HCT116 (cell line): ENCODE data around the gene C12orf57.

ENCODE experiments used
- EZH2 ChIP-seq: fragments of 200-600 bp; sonication (generic); IDR thresholded peaks from 2 replicates; pipeline ENCODE4 v1.6.1; 2017; ENCODE audit warnings: antibody characterized with exemption, mixed run types
- POLR2A ChIP-seq: IDR thresholded peaks from 2 replicates; pipeline ENCODE4 v1.7.0; 2011; ENCODE audit warnings: borderline replicate concordance; ENCODE audit not compliant: insufficient read depth, insufficient read length; ENCODE audit errors: extremely low read depth
- POLR2AphosphoS5 ChIP-seq: IDR thresholded peaks from 2 replicates; pipeline ENCODE4 v1.6.1; 2011; ENCODE audit warnings: mild to moderate bottlenecking, low read depth, low read length, moderate library complexity
- RAD21 ChIP-seq: IDR thresholded peaks from 2 replicates; pipeline ENCODE4 v1.6.1; 2012; ENCODE audit warnings: low read depth, mild to moderate bottlenecking
- SRF ChIP-seq: IDR thresholded peaks from 2 replicates; pipeline ENCODE4 v1.6.1; 2012; ENCODE audit warnings: low read depth
- ZBTB33 ChIP-seq: IDR thresholded peaks from 2 replicates; pipeline ENCODE4 v1.6.1; 2011; ENCODE audit warnings: mild to moderate bottlenecking, low read length, moderate library complexity; ENCODE audit not compliant: insufficient replicate concordance; ENCODE audit errors: extremely low read depth
- ZFX ChIP-seq: fragments of 450-650 bp; IDR thresholded peaks from 2 replicates; pipeline ENCODE4 v1.6.1; 2017
- ZNF274 ChIP-seq: fragments of 200-500 bp; sonication (Bioruptor generic); IDR thresholded peaks from 2 replicates; pipeline ENCODE4 v1.6.1; 2014; ENCODE audit warnings: mild to moderate bottlenecking, low read depth, low read length, inconsistent platforms
- TF ChIP-seq, protein P1 (sequence below): IDR thresholded peaks from 2 replicates; pipeline ENCODE4 v1.6.1; 2012
- TF ChIP-seq, protein P2 (sequence below), 3 experiments: fragments of 200-600 bp in 1 of 3; sonication (generic) in 1 of 3; IDR thresholded peaks in 2 of 3; conservative IDR thresholded peaks in 1 of 3; 2 replicates each; pipeline ENCODE4 v1.5.1; 2012 to 2017; ENCODE audit warnings: low read depth in 2 of 3, low read length in 2 of 3, antibody characterized with exemption in 1 of 3, borderline replicate concordance in 1 of 3, control low read depth in 1 of 3, mild to moderate bottlenecking in 1 of 3, mixed read lengths in 1 of 3, mixed run types in 1 of 3, moderate library complexity in 1 of 3; ENCODE audit not compliant: insufficient read depth in 1 of 3

DNA sequence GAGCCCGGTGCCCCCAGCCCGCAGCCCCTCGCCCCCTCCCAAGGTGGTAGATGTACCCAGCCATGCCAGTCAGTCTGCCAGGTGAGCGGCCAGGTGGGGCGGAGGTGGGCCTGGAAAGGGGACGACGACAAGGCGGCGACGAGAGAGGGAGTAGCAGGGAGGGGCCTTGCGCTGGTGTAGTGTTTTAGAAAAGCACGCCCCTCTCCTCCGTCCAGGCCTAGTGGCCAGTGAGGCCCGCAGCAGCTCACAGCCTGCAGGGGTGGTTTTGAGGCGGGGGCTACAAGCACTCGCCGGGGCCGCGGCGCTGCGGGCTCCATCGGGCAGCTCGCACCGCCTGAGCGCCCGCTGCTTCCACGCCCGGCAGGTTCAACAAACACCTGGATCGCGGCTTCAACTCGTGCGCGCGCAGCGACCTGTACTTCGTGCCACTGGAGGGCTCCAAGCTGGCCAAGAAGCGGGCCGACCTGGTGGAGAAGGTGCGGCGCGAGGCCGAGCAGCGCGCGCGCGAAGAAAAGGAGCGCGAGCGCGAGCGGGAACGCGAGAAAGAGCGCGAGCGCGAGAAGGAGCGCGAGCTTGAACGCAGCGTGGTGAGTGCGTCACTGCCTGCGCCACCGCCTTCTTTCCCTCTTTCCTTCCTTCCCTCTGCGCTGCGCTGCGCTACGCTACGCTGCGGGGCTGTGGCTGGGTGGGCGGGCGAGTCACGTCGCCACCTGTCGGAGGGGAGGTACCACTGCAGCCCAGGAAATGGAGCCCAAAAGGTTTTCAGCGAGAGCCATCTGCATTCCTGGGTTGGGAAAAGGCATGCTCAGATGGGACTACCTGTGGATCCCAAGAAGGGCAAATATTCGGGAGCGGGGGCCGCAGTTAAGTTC is 6.1 kb upstream of the C12orf57 start:
- peak; percentile 75 for TF ChIP-seq POLR2A
- TF ChIP-seq EZH2, result no peak
- peak; percentile 90 for TF ChIP-seq POLR2AphosphoS5
- peak; percentile 80; the same call in 1 of the 2 replicates for TF ChIP-seq ZFX
- TF ChIP-seq, protein P1, sequence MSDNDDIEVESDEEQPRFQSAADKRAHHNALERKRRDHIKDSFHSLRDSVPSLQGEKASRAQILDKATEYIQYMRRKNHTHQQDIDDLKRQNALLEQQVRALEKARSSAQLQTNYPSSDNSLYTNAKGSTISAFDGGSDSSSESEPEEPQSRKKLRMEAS, result no peak
- no peak for TF ChIP-seq RAD21
- TF ChIP-seq, protein P2, sequence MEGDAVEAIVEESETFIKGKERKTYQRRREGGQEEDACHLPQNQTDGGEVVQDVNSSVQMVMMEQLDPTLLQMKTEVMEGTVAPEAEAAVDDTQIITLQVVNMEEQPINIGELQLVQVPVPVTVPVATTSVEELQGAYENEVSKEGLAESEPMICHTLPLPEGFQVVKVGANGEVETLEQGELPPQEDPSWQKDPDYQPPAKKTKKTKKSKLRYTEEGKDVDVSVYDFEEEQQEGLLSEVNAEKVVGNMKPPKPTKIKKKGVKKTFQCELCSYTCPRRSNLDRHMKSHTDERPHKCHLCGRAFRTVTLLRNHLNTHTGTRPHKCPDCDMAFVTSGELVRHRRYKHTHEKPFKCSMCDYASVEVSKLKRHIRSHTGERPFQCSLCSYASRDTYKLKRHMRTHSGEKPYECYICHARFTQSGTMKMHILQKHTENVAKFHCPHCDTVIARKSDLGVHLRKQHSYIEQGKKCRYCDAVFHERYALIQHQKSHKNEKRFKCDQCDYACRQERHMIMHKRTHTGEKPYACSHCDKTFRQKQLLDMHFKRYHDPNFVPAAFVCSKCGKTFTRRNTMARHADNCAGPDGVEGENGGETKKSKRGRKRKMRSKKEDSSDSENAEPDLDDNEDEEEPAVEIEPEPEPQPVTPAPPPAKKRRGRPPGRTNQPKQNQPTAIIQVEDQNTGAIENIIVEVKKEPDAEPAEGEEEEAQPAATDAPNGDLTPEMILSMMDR (IDR thresholded peaks at IDR 0.05 in 2 of 3, conservative IDR thresholded peaks at IDR 0.05 in 1 of 3; ENCODE audit: borderline replicate concordance in 1 of 3, insufficient read depth in 1 of 3, low read depth in 2 of 3, low read length in 2 of 3), result peak in 2 of 3 experiments; percentile 91 to 98; a peak in 4 of 6 replicates
- TF ChIP-seq SRF, result no peak
- no peak for TF ChIP-seq ZNF274
- TF ChIP-seq ZBTB33, result peak; percentile 93
